A673 (cell line): ENCODE data around the gene SULT1A2. TPM values are rescaled to one million over a fixed set of nuclear protein-coding genes. Genes with fewer than 3 reads are reported as not detected.
"Not testable (repeated sequence)": the region's sequence is repeated elsewhere in the genome, so short reads cannot be mapped to it uniquely, and the experiment has no call there.

Experiments
- Bru-seq: library from RNA; stranded (reverse); fragments of 400-500 nt; gene quantifications from one replicate; lab custom pipeline; 2021; lab: Mats Ljungman, UMichigan
- BruChase-seq, 2 experiments: library from RNA; stranded (reverse); fragments of 400-500 nt; gene quantifications; one replicate each; lab custom pipeline; 2021; lab: Mats Ljungman, UMichigan
- BruUV-seq: library from RNA; stranded (reverse); fragments of 400-500 nt; replicated peaks from 2 replicates; lab custom pipeline; 2021; lab: Mats Ljungman, UMichigan
- CTCF ChIA-PET: fragments of 300-600 bp; sonication (Branson Sonifier 250); formaldehyde crosslinking; loops from one replicate; lab custom pipeline; 2022; ENCODE audit warnings: antibody characterized with exemption; lab: Charles Lee
- POLR2A ChIA-PET: fragments of 300-600 bp; sonication (Branson Sonifier 250); formaldehyde crosslinking; loops from one replicate; lab custom pipeline; 2022; ENCODE audit warnings: antibody characterized with exemption; ENCODE audit not compliant: low non-redundant PET; lab: Charles Lee
- DNase-seq: peaks from one replicate; pipeline ENCODE4 v3.0.0-alpha.2; 2015; ENCODE audit warnings: low spot score
- H3K27ac ChIP-seq: fragments of 200-600 bp; sonication (generic); 2 replicates; pipeline ENCODE4 v1.5.1; 2016; ENCODE audit warnings: mixed run types, low read depth, mild to moderate bottlenecking, mixed read lengths, antibody characterized with exemption, low read length; ENCODE audit not compliant: poor library complexity, severe bottlenecking
- H3K27me3 ChIP-seq: fragments of 200-600 bp; sonication (generic); replicated peaks from 2 replicates; pipeline ENCODE4 v1.6.1; 2017; ENCODE audit warnings: mixed run types, low read depth, mild to moderate bottlenecking, mixed read lengths, antibody characterized with exemption, low read length; ENCODE audit not compliant: insufficient read depth, poor library complexity
- H3K36me3 ChIP-seq: fragments of 200-600 bp; sonication (generic); 2 replicates; pipeline ENCODE4 v1.6.1; 2016; ENCODE audit warnings: mixed run types, mild to moderate bottlenecking, mixed read lengths, antibody characterized with exemption, low read length; ENCODE audit not compliant: insufficient read depth, poor library complexity, severe bottlenecking
- H3K4me1 ChIP-seq: fragments of 200-600 bp; sonication (generic); 2 replicates; pipeline ENCODE4 v1.6.1; 2017; ENCODE audit warnings: mixed run types, mild to moderate bottlenecking, mixed read lengths, antibody characterized with exemption, low read length; ENCODE audit not compliant: insufficient read depth, poor library complexity, severe bottlenecking
- H3K4me3 ChIP-seq: fragments of 200-600 bp; sonication (generic); 2 replicates; pipeline ENCODE4 v1.5.1; 2016; ENCODE audit warnings: low read depth, mixed run types, mild to moderate bottlenecking, mixed read lengths, low read length; ENCODE audit not compliant: poor library complexity, severe bottlenecking
- H3K9me3 ChIP-seq: fragments of 200-600 bp; sonication (generic); 2 replicates; pipeline ENCODE4 v1.6.1; 2016; ENCODE audit warnings: mixed run types, low read depth, mild to moderate bottlenecking, mixed read lengths, antibody characterized with exemption, low read length; ENCODE audit not compliant: poor library complexity, severe bottlenecking
- CTCF ChIP-seq: fragments of 300-800, 200-600 bp; sonication (generic); conservative IDR thresholded peaks from 2 replicates; pipeline ENCODE4 v1.5.1; 2017; ENCODE audit warnings: low read depth, mild to moderate bottlenecking, antibody characterized with exemption, low read length, moderate library complexity, mixed read lengths
- EZH2 ChIP-seq: fragments of 200-600 bp; sonication (generic); IDR thresholded peaks from 2 replicates; pipeline ENCODE4 v1.6.1; 2017; ENCODE audit warnings: borderline replicate concordance, low read depth, mild to moderate bottlenecking, mixed read lengths, antibody characterized with exemption, low read length; ENCODE audit not compliant: poor library complexity, severe bottlenecking
- intact Hi-C: fragments of 100-400 bp; cut with micrococcal nuclease; formaldehyde crosslinking; loops from one replicate; pipeline ENCODE4 v1.10.0; 2022; ENCODE audit not compliant: unreplicated experiment
- long read RNA-seq: library from polyadenylated mRNA; stranded (forward); transcript quantifications from one replicate; pipeline ENCODE4 v2.0.0, GENCODE V29; 2022
- total RNA-seq: library from RNA; stranded (reverse); gene quantifications from 2 replicates; pipeline ENCODE4 v1.2.3, GENCODE V29; 2021

Gene SULT1A2
- total RNA-seq = 1.6 and 2.7 TPM in 2 replicates
- percentile 48 among the genes with signal in this experiment for Bru-seq, nascent RNA
- percentile 56 among the genes with signal in this experiment for BruChase-seq, experiment 1, labeled RNA remaining after a 2-hour chase
- percentile 68 among the genes with signal in this experiment for BruChase-seq, experiment 2, labeled RNA remaining after a 6-hour chase
- long read RNA-seq, partial matches to known transcripts = 0 of 3 reads
- long read RNA-seq, other reads (novel, unspliced or antisense) = 3 of 3 reads

DNA sequence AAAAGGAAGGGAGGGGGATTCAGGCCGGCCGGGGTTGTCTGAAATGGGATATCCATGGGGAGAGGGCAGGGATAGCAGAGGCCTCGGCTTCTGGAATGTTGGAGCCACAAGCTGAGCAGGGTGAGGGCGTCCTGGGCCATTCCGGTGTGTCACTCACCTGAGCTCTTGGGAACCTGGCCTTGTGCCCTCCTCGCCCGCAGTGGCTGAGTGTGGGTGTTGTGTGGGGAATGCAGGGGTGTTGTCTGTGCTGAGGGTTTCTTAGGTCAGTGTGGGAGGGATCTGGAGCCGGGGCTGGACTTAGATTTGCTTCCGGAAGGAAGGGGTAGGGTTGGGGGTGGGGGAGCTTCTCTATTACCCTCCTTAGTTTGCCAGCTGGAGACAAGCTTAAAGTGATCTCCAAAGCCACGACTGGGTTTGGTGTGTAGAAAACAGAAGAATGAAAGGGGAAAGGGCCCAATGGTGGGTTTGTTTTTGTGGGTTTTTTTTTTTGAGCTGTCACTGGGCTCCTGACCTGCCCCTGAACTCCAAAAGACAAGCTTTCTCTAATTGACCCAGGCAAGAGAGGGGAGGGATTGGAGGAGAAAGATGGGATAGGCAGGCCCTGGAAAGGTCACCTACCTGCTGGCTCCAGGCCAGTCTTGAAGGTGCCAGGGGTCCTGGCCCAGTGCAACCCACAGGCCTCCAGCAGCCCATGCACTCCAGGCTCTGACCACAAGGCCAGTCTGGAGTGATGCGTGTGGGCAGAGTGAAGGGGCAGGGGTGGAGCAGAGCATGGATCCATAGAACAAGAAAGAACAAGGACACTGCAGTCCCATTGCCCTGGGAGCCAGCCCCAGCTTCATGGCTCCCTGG lies at the start of gene SULT1A2:
SULT1A2 (minus strand) TSS at position 211 of the 852 bp plus-strand sequence. CDS start 1,120 bp downstream, outside the sequence.
- CTCF ChIA-PET = interaction anchor here (0.6 kb wide), 1 partner anchor 276 kb away, joined by 3 read pairs; no protein-coding TSS in a partner anchor
- intact Hi-C loops = no loop called here
- POLR2A ChIA-PET = interaction anchor here (0.6 kb wide), 1 partner anchor 24 kb away, joined by 3 read pairs; no protein-coding TSS in a partner anchor
- H3K36me3 ChIP-seq = no peaks in the 10 kb centered on the region
- H3K27me3 ChIP-seq = no peaks in the 10 kb centered on the region
- H3K4me3 ChIP-seq = no peak within 1 kb of the TSS
- DNase-seq = no peak
- H3K27ac ChIP-seq = peak within 1 kb of the TSS; percentile 37
- no peaks in the 10 kb centered on the region for H3K9me3 ChIP-seq
- no peak for TF ChIP-seq CTCF
- no peak for TF ChIP-seq EZH2
- H3K4me1 ChIP-seq = peaks cover 6% of the 10 kb centered on the region
- BruUV-seq = no TSS peak

DNA sequence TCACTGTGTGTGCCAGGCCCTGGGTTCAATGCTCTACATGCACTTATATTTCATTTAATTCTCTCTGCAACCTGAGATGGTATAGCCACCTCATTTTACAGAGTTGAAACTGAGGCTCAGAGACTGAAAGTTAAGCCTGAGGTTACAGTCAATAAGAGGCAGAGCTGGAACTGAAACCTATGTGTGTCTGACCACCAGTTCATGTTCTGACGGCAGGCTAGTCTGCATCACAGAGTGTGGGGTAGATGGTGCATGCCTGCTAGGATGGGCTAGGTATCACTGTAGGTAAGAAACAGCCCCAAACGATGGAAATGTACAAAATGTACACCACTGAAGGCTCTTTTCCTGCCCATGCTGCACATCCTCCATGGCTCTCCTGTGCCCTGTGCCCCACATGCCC lies 43.1 kb upstream of the SULT1A2 start:
- intact Hi-C loops, H3K9me3 ChIP-seq, H3K27ac ChIP-seq, H3K4me3 ChIP-seq, DNase-seq, CTCF ChIA-PET, H3K4me1 ChIP-seq, POLR2A ChIA-PET, H3K36me3 ChIP-seq, BruUV-seq, H3K27me3 ChIP-seq: not testable (repeated sequence)

DNA sequence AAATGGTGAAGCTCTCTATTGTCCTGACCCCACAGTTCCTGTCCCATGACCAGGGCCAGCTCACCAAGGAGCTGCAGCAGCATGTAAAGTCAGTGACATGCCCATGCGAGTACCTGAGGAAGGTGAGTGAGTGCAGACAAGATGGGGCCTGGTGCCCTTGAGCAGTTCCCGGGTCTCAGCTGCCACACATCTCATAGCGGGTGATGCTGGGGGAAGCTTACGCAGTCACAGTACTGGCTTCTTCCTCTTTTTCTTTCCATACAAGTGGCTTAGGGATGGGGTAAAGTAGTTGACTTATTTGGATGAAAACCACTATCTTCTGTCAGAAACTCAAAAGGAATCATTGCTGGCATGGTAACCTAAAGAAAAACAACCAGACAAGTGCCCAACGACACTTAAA lies 41.5 kb upstream of the SULT1A2 start:
- intact Hi-C loops, H3K27ac ChIP-seq, POLR2A ChIA-PET, BruUV-seq, H3K4me3 ChIP-seq, H3K9me3 ChIP-seq, H3K36me3 ChIP-seq, DNase-seq, H3K4me1 ChIP-seq, CTCF ChIA-PET, H3K27me3 ChIP-seq: not testable (repeated sequence)

DNA sequence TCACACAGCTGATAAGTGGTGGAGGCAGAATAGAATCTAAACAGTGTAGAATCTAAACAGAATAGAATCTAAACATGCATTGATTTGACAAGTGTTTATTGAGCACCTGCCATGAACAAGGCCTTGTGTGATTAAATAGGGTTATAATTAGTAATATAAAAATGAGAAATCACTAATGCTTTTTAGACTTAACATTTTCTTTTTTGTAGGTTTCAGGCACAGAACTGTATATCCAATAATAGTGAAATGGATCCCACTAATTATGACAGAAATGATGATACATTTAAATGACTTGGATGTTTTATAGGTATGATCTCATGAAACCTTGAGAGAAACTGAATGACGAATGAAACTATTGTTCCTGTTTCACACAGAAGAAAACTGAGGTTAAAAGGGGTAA lies 40.9 kb upstream of the SULT1A2 start, which contains the start of gene NPIPB8:
NPIPB8 (plus strand) TSS at position 301 of the 400 bp plus-strand sequence. CDS start 296 bp downstream, outside the sequence.
- H3K36me3 ChIP-seq, H3K27ac ChIP-seq, H3K4me3 ChIP-seq, H3K4me1 ChIP-seq, POLR2A ChIA-PET, intact Hi-C loops, H3K9me3 ChIP-seq, H3K27me3 ChIP-seq, DNase-seq, CTCF ChIA-PET, BruUV-seq: not testable (repeated sequence)

- BruUV-seq, H3K4me1 ChIP-seq, intact Hi-C loops, DNase-seq, H3K9me3 ChIP-seq, H3K27me3 ChIP-seq, H3K36me3 ChIP-seq, H3K4me3 ChIP-seq, POLR2A ChIA-PET, H3K27ac ChIP-seq, CTCF ChIA-PET: not testable (repeated sequence)
Observed at GRCh38 chr16:28636093-28636823, 39.4 kb upstream of the SULT1A2 start.

DNA sequence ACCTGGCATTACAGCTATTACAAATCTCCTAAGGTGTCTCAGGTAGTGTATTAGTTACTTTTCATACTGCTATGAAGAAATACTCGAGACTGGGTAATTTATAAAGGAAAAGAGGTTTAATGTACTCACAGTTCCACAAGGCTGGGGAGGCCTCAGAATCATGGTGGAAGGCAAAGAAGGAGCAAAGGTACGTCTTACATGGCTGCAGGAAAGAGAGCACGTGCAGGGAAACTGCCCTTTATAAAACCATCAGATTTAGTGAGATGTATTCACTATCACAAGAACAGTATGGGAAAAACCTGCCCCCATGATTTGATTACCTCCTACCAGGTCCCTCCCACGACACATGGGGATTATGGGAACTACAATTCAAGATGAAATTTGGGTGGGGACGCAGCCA lies 34.1 kb upstream of the SULT1A2 start:
- H3K27me3 ChIP-seq, CTCF ChIA-PET, H3K9me3 ChIP-seq, H3K36me3 ChIP-seq, H3K27ac ChIP-seq, BruUV-seq, H3K4me3 ChIP-seq, DNase-seq, intact Hi-C loops, H3K4me1 ChIP-seq, POLR2A ChIA-PET: not testable (repeated sequence)
